BE2C (cell line): Measurements from ENCODE around the gene WNT7B.

ENCODE experiments used
- DNase-seq: peaks from one replicate; pipeline ENCODE4 v3.0.0-alpha.2; 2020
- H3K27me3 ChIP-seq: fragments of 250-450 bp; sonication (Bioruptor Pico); 2 replicates; pipeline ENCODE4 v1.5.1; 2020; ENCODE audit warnings: mild to moderate bottlenecking
- H3K36me3 ChIP-seq: fragments of 250-450 bp; sonication (Bioruptor Pico); 2 replicates; pipeline ENCODE4 v1.5.1; 2020; ENCODE audit warnings: mild to moderate bottlenecking
- H3K4me1 ChIP-seq: fragments of 250-450 bp; sonication (Bioruptor Pico); 2 replicates; pipeline ENCODE4 v1.5.1; 2020
- H3K4me3 ChIP-seq: 2 replicates; pipeline ENCODE4 v1.5.1; 2011; ENCODE audit warnings: low read depth, low read length
- H3K9me3 ChIP-seq: fragments of 250-450 bp; sonication (Bioruptor Pico); 2 replicates; pipeline ENCODE4 v1.5.1; 2020
- TF ChIP-seq, protein P1 (sequence below): IDR thresholded peaks from 2 replicates; pipeline ENCODE4 v1.5.1; 2012; ENCODE audit warnings: mild to moderate bottlenecking, low read depth, low read length

Gene WNT7B

DNA sequence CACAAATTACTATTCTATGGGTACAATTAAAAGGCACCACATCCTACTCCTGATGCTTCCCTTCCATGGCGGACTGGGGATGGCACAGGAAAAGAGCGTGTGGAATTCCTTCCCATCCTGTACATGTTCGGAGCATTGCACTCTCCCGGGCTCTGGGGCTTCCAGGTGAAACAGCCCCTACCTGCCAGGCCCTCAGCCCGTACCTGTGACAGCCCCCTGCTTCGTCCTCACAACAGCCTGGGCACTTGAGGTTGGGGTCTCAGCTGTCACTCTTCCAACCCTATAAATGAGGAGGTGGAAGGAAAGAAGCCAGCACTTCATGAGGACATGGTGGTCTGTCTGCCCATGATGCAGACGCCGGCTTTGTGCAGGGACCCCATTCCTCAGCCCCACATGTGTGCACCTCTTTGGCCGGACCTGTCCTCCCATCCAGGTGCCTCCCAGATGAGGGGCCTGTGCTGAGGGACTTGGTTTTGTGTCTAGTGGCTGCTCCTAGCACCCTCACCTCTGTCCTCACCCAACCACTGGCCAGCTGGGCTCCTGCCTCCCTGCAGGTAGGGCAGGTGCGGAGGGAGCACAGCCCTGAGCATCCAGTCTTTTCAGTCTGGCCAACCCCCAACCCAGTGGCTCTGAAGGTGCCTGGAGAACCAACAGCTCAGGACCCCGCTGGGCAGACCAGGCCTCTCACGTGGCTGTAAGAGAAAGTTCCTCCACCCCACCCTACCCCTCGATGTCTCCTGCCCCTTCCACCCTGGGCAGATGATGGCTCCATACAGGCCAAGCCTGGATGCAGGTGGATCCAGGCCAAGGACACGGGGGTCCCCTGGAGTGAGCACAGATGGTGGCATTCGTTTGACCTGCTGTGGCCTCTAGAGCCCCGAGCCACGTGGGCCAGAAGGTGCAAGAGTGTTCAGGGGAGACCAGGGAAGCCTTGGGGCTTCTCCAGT, 23.4 kb upstream of the WNT7B start:
- peak; percentile 6 for DNase-seq
- Histone ChIP-seq H3K9me3 (no peaks in the 10 kb centered on the region), H3K4me1 (peaks cover 49% of the 10 kb centered on the region), H3K27me3 (no peaks in the 10 kb centered on the region), H3K36me3 (no peaks in the 10 kb centered on the region), H3K4me3 (no peak overlapping the region)
- TF ChIP-seq, protein P1, sequence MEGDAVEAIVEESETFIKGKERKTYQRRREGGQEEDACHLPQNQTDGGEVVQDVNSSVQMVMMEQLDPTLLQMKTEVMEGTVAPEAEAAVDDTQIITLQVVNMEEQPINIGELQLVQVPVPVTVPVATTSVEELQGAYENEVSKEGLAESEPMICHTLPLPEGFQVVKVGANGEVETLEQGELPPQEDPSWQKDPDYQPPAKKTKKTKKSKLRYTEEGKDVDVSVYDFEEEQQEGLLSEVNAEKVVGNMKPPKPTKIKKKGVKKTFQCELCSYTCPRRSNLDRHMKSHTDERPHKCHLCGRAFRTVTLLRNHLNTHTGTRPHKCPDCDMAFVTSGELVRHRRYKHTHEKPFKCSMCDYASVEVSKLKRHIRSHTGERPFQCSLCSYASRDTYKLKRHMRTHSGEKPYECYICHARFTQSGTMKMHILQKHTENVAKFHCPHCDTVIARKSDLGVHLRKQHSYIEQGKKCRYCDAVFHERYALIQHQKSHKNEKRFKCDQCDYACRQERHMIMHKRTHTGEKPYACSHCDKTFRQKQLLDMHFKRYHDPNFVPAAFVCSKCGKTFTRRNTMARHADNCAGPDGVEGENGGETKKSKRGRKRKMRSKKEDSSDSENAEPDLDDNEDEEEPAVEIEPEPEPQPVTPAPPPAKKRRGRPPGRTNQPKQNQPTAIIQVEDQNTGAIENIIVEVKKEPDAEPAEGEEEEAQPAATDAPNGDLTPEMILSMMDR: no peak

GRCh38 chr22:45999379-45999971, 22.5 kb upstream of the WNT7B start:
- Histone ChIP-seq H3K4me3 (no peak overlapping the region), H3K27me3 (no peaks in the 10 kb centered on the region), H3K4me1 (peaks cover 57% of the 10 kb centered on the region), H3K9me3 (no peaks in the 10 kb centered on the region), H3K36me3 (no peaks in the 10 kb centered on the region)
- no peak for DNase-seq
- TF ChIP-seq, protein P1: no peak

DNA sequence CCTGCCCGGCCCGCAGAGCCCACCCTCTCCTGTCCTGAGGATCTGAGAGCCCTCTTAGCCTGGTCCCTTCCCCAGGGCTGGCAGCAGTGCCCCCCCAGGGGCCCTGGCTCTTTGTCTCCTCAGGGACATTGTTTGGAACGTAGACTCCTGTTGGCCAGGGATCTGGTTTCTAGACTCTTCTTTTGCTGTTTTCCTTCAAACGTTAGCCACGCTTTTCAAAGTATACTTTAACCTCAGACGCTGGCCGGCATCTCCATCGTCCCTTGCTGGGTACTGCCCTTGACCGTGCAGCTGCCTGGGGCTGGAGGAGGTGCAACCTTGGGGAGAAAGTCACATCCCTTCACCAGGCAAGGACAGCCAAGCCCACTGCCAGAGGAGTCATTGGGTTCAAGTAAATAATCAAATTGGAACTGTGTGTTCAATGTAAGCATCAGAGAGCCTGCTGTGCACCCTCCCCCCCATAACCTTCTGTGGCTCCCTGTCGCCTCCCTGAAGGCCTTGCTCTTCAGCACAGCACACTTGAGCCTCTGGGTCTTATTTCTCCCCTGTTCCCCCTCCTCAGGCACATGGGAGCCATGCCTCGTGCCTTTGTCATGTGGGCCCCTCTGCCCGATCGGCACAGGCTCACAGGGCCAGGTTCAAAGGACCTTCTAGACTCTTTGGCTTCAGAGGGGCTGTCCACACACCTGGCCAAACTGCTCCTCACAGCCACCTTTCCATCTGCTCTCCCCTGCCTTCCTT, 21.8 kb upstream of the WNT7B start:
- DNase-seq: no peak
- Histone ChIP-seq H3K27me3 (no peaks in the 10 kb centered on the region), H3K4me1 (peaks cover 57% of the 10 kb centered on the region), H3K36me3 (no peaks in the 10 kb centered on the region), H3K4me3 (no peak overlapping the region), H3K9me3 (no peaks in the 10 kb centered on the region)
- TF ChIP-seq, protein P1: no peak

DNA sequence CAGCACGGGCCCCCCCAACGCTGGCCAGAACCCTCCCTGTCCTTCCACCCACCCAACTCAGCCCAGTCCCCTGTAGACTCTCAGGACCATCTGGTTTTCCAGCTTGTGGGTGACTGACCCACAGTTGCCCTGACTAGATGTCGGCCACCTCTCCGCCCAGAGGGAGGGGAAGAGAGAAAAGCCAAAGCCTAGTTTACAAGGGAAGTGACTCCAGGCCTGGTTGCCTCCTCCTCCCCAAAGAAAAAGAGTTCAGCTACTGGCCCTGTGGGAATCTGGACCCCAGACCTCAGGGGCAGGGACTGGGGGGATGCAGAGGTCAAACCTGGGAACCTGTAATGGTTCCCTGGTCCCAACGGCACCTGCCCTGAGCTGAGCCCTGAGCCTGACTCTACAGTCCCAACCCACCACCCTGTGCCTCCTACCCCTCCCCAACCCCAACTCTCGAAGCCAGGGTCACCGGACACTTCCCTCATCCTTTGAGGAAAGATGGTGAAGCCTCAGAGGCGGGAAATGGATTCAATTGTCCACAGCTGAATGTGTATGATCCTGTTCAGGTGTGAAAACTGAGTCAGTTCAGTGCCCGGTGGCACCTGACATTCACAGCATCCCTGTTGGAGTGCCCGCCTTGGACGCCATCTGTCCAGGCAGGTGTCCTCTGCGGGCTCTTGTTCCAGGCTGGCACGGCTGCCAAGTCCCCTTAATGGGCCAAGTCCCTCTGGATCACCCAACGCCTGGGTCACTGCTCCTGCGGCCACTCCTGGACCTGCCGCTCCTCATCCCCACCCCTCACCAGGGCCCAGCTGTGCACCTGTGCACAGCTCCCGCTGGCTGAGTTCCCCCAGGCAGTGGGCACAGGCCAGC, 21.0 kb upstream of the WNT7B start:
- TF ChIP-seq, protein P1: no peak
- peaks cover 57% of the 10 kb centered on the region for H3K4me1 ChIP-seq
- H3K9me3 ChIP-seq: no peaks in the 10 kb centered on the region
- H3K27me3 ChIP-seq: no peaks in the 10 kb centered on the region
- peak; percentile 7 for DNase-seq
- H3K4me3 ChIP-seq: no peak overlapping the region
- H3K36me3 ChIP-seq: no peaks in the 10 kb centered on the region

DNA sequence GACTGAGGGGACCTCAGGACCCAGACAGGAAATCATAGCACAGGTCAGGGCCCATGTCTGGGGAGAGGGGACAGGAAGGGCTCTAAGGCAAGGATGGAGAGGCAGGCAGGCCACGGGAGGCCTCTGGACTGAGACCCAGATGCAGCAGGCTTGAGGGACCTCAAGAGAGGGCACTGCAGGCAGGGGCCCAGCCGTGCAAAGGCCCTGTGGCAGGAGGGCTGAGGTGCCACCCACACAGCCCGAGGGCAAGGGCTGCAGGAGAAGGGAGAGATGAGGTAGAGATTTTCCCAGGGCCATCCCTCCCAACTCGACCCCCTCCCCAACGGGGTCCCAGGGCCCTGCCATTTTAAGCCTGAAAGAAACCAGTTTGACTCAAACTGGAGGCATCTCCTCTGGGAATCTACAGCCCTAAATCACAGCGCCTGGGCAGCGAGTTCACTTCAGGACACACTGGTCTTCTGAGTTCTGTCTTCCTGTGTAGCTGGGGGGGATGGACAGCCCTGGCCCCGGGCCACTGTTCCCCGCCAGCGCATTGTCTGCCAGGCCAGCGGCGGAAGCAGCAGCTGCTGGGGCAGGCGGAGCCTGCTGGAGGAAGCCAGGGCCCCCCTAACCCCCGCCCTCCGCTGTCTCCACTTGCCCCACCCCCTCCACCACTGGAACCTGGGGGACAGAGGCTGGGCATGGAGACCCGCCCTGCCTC, 20.3 kb upstream of the WNT7B start:
- Histone ChIP-seq H3K36me3 (no peaks in the 10 kb centered on the region), H3K27me3 (no peaks in the 10 kb centered on the region), H3K4me1 (peaks cover 57% of the 10 kb centered on the region), H3K9me3 (no peaks in the 10 kb centered on the region), H3K4me3 (no peak overlapping the region)
- TF ChIP-seq, protein P1: no peak
- DNase-seq: peak; percentile 95
